Smooth muscle cell (in vitro differentiated cells): ENCODE results near the gene PLEKHG4. TPM values are rescaled to one million over a fixed set of nuclear protein-coding genes. Genes with fewer than 3 reads are reported as not detected.

ENCODE experiments used
- DNase-seq: peaks from one replicate; lab custom pipeline; 2025; ENCODE audit not compliant: unreplicated experiment; lab: John Stamatoyannopoulos, UW
- H2AFZ ChIP-seq: fragments of 200-600 bp; sonication (generic); 2 replicates; pipeline ENCODE4 v1.6.0; 2016; ENCODE audit warnings: antibody characterized with exemption, low read depth, mild to moderate bottlenecking
- H3F3A ChIP-seq: fragments of 200-600 bp; sonication (generic); 2 replicates; pipeline ENCODE4 v1.6.0; 2017; ENCODE audit warnings: antibody characterized with exemption, low read depth
- H3K27ac ChIP-seq: fragments of 200-600 bp; sonication (generic); 2 replicates; pipeline ENCODE4 v1.5.1; 2016; ENCODE audit warnings: low read depth, mild to moderate bottlenecking
- H3K27me3 ChIP-seq: fragments of 200-600 bp; sonication (generic); 2 replicates; pipeline ENCODE4 v1.6.1; 2016; ENCODE audit warnings: low read depth, mild to moderate bottlenecking
- H3K36me3 ChIP-seq: fragments of 200-600 bp; sonication (generic); 2 replicates; pipeline ENCODE4 v1.5.1; 2016; ENCODE audit warnings: low read depth
- H3K4me1 ChIP-seq: fragments of 200-600 bp; sonication (generic); 2 replicates; pipeline ENCODE4 v1.5.1; 2016; ENCODE audit warnings: low read depth
- H3K4me2 ChIP-seq: fragments of 200-600 bp; sonication (generic); 2 replicates; pipeline ENCODE4 v1.6.0; 2016; ENCODE audit warnings: mild to moderate bottlenecking
- H3K4me3 ChIP-seq: fragments of 200-600 bp; sonication (generic); 2 replicates; pipeline ENCODE4 v1.5.1; 2016; ENCODE audit warnings: mild to moderate bottlenecking
- H3K79me2 ChIP-seq: fragments of 200-600 bp; sonication (generic); 2 replicates; pipeline ENCODE4 v1.6.0; 2016; ENCODE audit warnings: low read depth, mild to moderate bottlenecking
- H3K9ac ChIP-seq: fragments of 200-600 bp; sonication (generic); 2 replicates; pipeline ENCODE4 v1.6.0; 2016; ENCODE audit warnings: low read depth
- H3K9me3 ChIP-seq: fragments of 200-600 bp; sonication (generic); replicated peaks from 2 replicates; pipeline ENCODE4 v1.5.1; 2016; ENCODE audit warnings: low read depth
- H4K20me1 ChIP-seq: fragments of 200-600 bp; sonication (generic); 2 replicates; pipeline ENCODE4 v1.6.0; 2016; ENCODE audit warnings: low read depth
- WGBS: methylation state at CpG from one replicate; pipeline ENCODE4 v1.1.7; 2016; ENCODE audit warnings: low lambda C conversion rate; 5-methylcytosine and 5-hydroxymethylcytosine counted together
- polyA plus RNA-seq: library from polyadenylated mRNA; unstranded; fragments of >200 nt; fragmentation: Nextera tagmentation; extraction: Ambion mirVana; gene quantifications from 2 replicates; pipeline ENCODE4 v1.2.1, GENCODE V29; 2016
- total RNA-seq: library from RNA; depleted of rRNA; stranded (reverse); fragments of >200 nt; gene quantifications from 2 replicates; pipeline ENCODE4 v1.2.3, GENCODE V29; 2014
- TF ChIP-seq, protein P1 (sequence below): fragments of 200-600 bp; sonication (generic); IDR thresholded peaks from 2 replicates; pipeline ENCODE4 v1.5.1; 2017; ENCODE audit warnings: borderline replicate concordance, mild to moderate bottlenecking, antibody characterized with exemption; ENCODE audit not compliant: insufficient read depth, poor library complexity, severe bottlenecking

PLEKHG4 gene
- total and polyA plus RNA-seq, 2 experiments from 2014 or later = 2.7 to 27.0 TPM

DNA sequence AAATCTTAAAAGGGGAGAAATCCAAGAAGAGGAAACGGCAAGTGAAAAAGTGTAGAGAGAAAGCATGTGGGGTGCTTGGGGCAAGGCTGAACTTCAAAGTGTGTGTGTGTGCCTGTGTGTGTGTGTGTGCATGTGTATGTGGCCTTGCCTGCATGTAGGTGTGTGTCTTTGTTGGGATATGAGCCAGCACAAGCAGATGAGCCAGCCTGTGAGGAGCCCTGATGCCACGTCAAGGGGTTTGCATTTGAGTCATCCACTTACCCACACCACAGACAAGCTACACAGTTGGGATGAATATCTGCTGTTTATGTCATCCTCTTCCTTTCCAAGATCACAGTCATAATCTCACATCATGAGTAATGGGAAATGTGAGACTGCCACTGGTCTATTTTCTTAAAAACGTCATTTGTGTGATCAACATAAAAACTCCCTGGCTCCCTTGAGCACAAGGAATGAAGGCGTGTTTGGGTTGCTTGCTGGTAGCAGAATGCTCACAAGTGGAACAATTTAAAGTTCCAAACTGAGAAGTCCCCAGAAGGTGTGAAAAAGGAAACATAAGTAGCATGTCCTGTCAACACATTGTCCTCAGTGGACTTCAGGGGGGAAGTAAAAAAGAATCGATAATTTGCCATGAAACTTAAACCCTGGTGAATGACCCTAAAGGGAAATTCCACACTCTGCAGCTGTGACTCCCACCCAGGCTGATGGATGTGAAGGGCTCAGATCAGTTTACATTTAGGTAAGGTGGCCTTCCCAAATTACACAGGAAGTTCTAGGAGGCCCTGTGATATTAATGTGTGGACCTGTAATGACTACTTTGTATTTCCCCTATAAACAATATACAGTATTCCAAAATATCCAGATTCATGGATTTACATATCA is 32.5 kb downstream of the PLEKHG4 start:
- H3K9ac ChIP-seq = peak overlapping the region; percentile 82
- H3K9me3 ChIP-seq = no peaks in the 10 kb centered on the region
- peaks cover 9% of the 10 kb centered on the region for H3K4me1 ChIP-seq
- peak overlapping the region; percentile 44 for H2AFZ ChIP-seq
- no peaks in the 10 kb centered on the region for H3K79me2 ChIP-seq
- WGBS = 8% methylated on average over 5 of the region's 5 CpGs
- no peaks in the 10 kb centered on the region for H4K20me1 ChIP-seq
- no peak overlapping the region for H3K4me3 ChIP-seq
- H3F3A ChIP-seq = peaks cover 26% of the 10 kb centered on the region
- peak; percentile 32 for DNase-seq
- H3K27ac ChIP-seq = peak overlapping the region; percentile 98
- no peaks in the 10 kb centered on the region for H3K36me3 ChIP-seq
- TF ChIP-seq, protein P1, sequence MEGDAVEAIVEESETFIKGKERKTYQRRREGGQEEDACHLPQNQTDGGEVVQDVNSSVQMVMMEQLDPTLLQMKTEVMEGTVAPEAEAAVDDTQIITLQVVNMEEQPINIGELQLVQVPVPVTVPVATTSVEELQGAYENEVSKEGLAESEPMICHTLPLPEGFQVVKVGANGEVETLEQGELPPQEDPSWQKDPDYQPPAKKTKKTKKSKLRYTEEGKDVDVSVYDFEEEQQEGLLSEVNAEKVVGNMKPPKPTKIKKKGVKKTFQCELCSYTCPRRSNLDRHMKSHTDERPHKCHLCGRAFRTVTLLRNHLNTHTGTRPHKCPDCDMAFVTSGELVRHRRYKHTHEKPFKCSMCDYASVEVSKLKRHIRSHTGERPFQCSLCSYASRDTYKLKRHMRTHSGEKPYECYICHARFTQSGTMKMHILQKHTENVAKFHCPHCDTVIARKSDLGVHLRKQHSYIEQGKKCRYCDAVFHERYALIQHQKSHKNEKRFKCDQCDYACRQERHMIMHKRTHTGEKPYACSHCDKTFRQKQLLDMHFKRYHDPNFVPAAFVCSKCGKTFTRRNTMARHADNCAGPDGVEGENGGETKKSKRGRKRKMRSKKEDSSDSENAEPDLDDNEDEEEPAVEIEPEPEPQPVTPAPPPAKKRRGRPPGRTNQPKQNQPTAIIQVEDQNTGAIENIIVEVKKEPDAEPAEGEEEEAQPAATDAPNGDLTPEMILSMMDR = no peak
- H3K4me2 ChIP-seq = peak overlapping the region; percentile 44
- no peaks in the 10 kb centered on the region for H3K27me3 ChIP-seq

- Histone ChIP-seq H3K4me2 (peak overlapping the region; percentile 44), H3K36me3 (no peaks in the 10 kb centered on the region), H3K9ac (peak overlapping the region; percentile 82), H3K27ac (peak overlapping the region; percentile 98), H3K4me3 (no peak overlapping the region), H3K4me1 (peaks cover 9% of the 10 kb centered on the region), H3K9me3 (no peaks in the 10 kb centered on the region), H4K20me1 (no peaks in the 10 kb centered on the region), H3K79me2 (no peaks in the 10 kb centered on the region), H3K27me3 (no peaks in the 10 kb centered on the region), H3F3A (peaks cover 26% of the 10 kb centered on the region), H2AFZ (peak overlapping the region; percentile 38)
- no peak for DNase-seq
- TF ChIP-seq, protein P1 = no peak
These were observed 33.4 kb downstream of the PLEKHG4 start for GRCh38 chr16:67312719-67313118.

DNA sequence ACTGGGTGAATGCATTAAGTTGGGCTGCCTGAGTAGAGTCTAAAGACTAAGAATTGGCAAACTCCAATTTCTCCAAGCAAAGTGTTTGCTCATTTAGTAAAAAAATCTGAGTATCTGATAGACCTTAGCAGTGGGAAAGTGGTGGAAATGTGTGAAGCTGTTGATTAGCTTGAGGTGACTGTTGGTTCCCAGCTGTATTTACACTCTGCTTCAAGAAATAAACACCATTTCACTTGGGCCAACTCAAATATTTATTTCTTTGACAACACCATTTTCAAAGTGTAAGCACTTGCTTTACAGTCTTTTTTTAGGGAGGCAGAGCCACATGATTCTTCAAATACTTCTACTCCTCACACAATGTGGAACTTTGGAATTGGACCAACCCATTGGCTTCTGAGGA is 38.5 kb downstream of the PLEKHG4 start:
- no peak overlapping the region for H3K27ac ChIP-seq
- H3K36me3 ChIP-seq = no peaks in the 10 kb centered on the region
- H4K20me1 ChIP-seq = no peaks in the 10 kb centered on the region
- peaks cover under 1% of the 10 kb centered on the region for H3K4me1 ChIP-seq
- no peak overlapping the region for H3K4me3 ChIP-seq
- no peak overlapping the region for H3K4me2 ChIP-seq
- H3K9me3 ChIP-seq = no peaks in the 10 kb centered on the region
- no peak overlapping the region for H2AFZ ChIP-seq
- peaks cover 1% of the 10 kb centered on the region for H3F3A ChIP-seq
- TF ChIP-seq, protein P1 = no peak
- no peak for DNase-seq
- peaks cover 17% of the 10 kb centered on the region for H3K27me3 ChIP-seq
- no peak overlapping the region for H3K9ac ChIP-seq
- H3K79me2 ChIP-seq = no peaks in the 10 kb centered on the region

GRCh38 chr16:67326115-67326471 is 46.8 kb downstream of the PLEKHG4 start:
- peak overlapping the region; percentile 90 for H3K4me2 ChIP-seq
- 65% methylated on average over 11 of the region's 11 CpGs for WGBS
- no peaks in the 10 kb centered on the region for H3K36me3 ChIP-seq
- no peak for DNase-seq
- peaks cover 42% of the 10 kb centered on the region for H3K27me3 ChIP-seq
- no peaks in the 10 kb centered on the region for H3K9me3 ChIP-seq
- peaks cover 5% of the 10 kb centered on the region for H3F3A ChIP-seq
- H3K79me2 ChIP-seq = no peaks in the 10 kb centered on the region
- H4K20me1 ChIP-seq = no peaks in the 10 kb centered on the region
- H3K4me3 ChIP-seq = peak overlapping the region; percentile 54
- TF ChIP-seq, protein P1 = no peak
- no peaks in the 10 kb centered on the region for H3K4me1 ChIP-seq
- no peak overlapping the region for H3K9ac ChIP-seq
- no peak overlapping the region for H3K27ac ChIP-seq
- H2AFZ ChIP-seq = peak overlapping the region; percentile 96
